Brain microvascular endothelial cell (primary cell): ENCODE results near the gene PCSK2.

Source experiments
- DNase-seq: peaks from one replicate; pipeline ENCODE4 v3.0.0-alpha.2; 2020
- H3K27ac ChIP-seq: fragments of 250-450 bp; sonication (Bioruptor Pico); 2 replicates; pipeline ENCODE4 v1.5.1; 2020; ENCODE audit warnings: mild to moderate bottlenecking, moderate library complexity
- H3K27me3 ChIP-seq: fragments of 250-450 bp; sonication (Bioruptor Pico); replicated peaks from 2 replicates; pipeline ENCODE4 v1.5.1; 2020; ENCODE audit warnings: mild to moderate bottlenecking
- H3K36me3 ChIP-seq: fragments of 250-450 bp; sonication (Bioruptor Pico); replicated peaks from 2 replicates; pipeline ENCODE4 v1.5.1; 2020; ENCODE audit warnings: mild to moderate bottlenecking
- H3K4me3 ChIP-seq: 2 replicates; pipeline ENCODE4 v1.5.1; 2011; ENCODE audit warnings: low read depth, mild to moderate bottlenecking, control low read depth, low read length, moderate library complexity
- CTCF ChIP-seq: IDR thresholded peaks from 2 replicates; pipeline ENCODE4 v1.5.1; 2011; ENCODE audit warnings: low read depth, mild to moderate bottlenecking, moderate library complexity, low read length, control low read depth, inconsistent platforms; ENCODE audit errors: missing control alignments
- in situ Hi-C: cut with HindIII; loops from 2 replicates; pipeline ENCODE4 v1.10.0; 2017; ENCODE audit warnings: low sequenced_read_pairs, low pct_ligation_motif_present

PCSK2 gene

GRCh38 chr20:17394411-17394810 lies 167.6 kb downstream of the PCSK2 start:
- no peak overlapping the region for H3K4me3 ChIP-seq
- no peaks in the 10 kb centered on the region for H3K36me3 ChIP-seq
- no peak for DNase-seq
- H3K27me3 ChIP-seq: no peaks in the 10 kb centered on the region
- no peak overlapping the region for H3K27ac ChIP-seq
- TF ChIP-seq CTCF: no peak
- in situ Hi-C loops: no loop called here

- H3K36me3 ChIP-seq: no peaks in the 10 kb centered on the region
- H3K27ac ChIP-seq: no peak overlapping the region
- no peak for TF ChIP-seq CTCF
- in situ Hi-C loops: no loop called here
- no peaks in the 10 kb centered on the region for H3K27me3 ChIP-seq
- DNase-seq: no peak
- H3K4me3 ChIP-seq: no peak overlapping the region
Observed at GRCh38 chr20:17395729-17396128, 168.9 kb downstream of the PCSK2 start.

DNA sequence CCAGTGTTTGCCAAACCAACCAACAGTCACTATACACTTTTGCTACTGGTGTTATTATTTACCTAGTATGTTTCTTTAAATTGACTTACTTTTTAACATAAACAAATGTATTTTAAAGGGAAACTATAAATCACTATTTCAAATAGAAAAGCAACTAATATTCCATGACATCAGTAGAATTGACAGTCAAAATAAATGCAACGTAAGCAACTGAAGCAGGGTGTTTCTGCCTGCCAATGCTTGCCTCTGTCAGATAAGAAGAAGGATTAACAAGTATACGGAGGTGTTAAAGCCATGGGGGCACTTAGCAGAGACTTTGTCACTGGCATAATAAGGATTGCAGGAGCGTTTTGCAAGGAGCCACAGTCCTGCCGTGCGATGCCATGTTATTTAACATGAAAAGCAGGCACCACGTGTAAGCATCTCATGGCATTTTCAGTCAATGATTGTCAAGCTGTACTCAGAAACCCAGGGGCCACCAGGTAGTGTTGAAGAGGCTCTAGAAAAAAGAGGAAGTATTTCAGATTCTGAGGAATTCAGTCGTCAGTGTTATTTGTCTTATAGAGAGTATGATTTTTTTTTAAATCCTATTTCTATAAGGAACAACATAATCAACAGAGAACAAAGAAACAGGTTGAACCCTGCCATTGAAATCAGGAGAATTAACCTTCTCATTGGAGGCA lies 172.6 kb downstream of the PCSK2 start:
- Histone ChIP-seq H3K36me3 (no peaks in the 10 kb centered on the region), H3K27me3 (no peaks in the 10 kb centered on the region), H3K27ac (no peak overlapping the region), H3K4me3 (no peak overlapping the region)
- in situ Hi-C loops: no loop called here
- TF ChIP-seq CTCF: no peak
- no peak for DNase-seq

- TF ChIP-seq CTCF: no peak
- Histone ChIP-seq H3K36me3 (no peaks in the 10 kb centered on the region), H3K27me3 (no peaks in the 10 kb centered on the region), H3K27ac (no peak overlapping the region), H3K4me3 (no peak overlapping the region)
- no peak for DNase-seq
- in situ Hi-C loops: no loop called here
Observed at GRCh38 chr20:17403461-17403860, 176.6 kb downstream of the PCSK2 start.

DNA sequence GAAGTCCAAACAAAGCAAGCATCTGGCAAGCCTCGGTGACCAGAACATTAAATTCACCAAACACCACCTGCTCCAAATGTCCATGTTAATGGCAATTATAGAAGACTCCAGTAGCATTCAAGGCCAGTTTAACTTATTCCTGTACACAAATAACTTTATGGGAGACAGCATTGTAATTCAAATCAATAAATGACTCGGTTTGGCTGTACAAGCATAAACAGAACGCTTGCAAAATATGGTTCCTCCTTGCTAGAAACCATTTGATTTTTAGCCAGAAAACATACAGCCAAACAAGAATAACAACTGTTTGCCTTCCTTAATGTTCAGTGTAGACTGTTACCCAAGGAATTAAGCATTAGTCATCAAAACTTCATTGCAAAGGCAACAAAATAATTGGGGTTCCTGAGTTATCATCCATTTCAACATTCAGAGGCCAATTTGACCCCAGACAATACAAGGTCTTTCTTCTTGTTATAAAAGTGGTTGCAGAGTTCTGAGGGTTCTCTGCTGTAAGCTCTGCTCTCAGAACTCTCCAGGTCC lies 179.3 kb downstream of the PCSK2 start:
- in situ Hi-C loops: no loop called here
- H3K27me3 ChIP-seq: no peaks in the 10 kb centered on the region
- H3K27ac ChIP-seq: no peak overlapping the region
- DNase-seq: no peak
- no peak overlapping the region for H3K4me3 ChIP-seq
- no peak for TF ChIP-seq CTCF
- no peaks in the 10 kb centered on the region for H3K36me3 ChIP-seq

GRCh38 chr20:17407550-17407949 lies 180.7 kb downstream of the PCSK2 start:
- H3K27me3 ChIP-seq: no peaks in the 10 kb centered on the region
- no peak for DNase-seq
- H3K4me3 ChIP-seq: no peak overlapping the region
- H3K27ac ChIP-seq: no peak overlapping the region
- no peak for TF ChIP-seq CTCF
- in situ Hi-C loops: no loop called here
- no peaks in the 10 kb centered on the region for H3K36me3 ChIP-seq
